Tibial nerve (tissue), 4 donors: Measurements from ENCODE around the gene SUN2.

ENCODE experiments used
- EP300 ChIP-seq, 2 donors: sonication (generic); formaldehyde crosslinking; IDR thresholded peaks; one replicate each; pipeline ENCODE4 v1.6.1; 2017; ENCODE audit warnings: antibody characterized with exemption in 2 of 2, mild to moderate bottlenecking in 1 of 2
- POLR2A ChIP-seq, 2 donors: fragments of 450-650 bp; IDR thresholded peaks; one replicate each; pipeline ENCODE4 v1.6.1; 2017; ENCODE audit warnings: antibody characterized with exemption in 2 of 2, mild to moderate bottlenecking in 2 of 2, moderate library complexity in 2 of 2
- TF ChIP-seq, protein P1 (sequence below), 5 experiments: fragments of 200-600 bp in 3 of 5; fragments of 450-650 bp in 2 of 5; sonication (generic) in 3 of 5; IDR thresholded peaks; one replicate each; pipeline ENCODE4 v1.5.1; 2016 to 2019; ENCODE audit warnings: antibody characterized with exemption in 5 of 5, mild to moderate bottlenecking in 3 of 5, moderate library complexity in 2 of 5

GRCh38 chr22:38758276-38758945, 2.6 kb upstream of the SUN2 start:
- TF ChIP-seq, protein P1, sequence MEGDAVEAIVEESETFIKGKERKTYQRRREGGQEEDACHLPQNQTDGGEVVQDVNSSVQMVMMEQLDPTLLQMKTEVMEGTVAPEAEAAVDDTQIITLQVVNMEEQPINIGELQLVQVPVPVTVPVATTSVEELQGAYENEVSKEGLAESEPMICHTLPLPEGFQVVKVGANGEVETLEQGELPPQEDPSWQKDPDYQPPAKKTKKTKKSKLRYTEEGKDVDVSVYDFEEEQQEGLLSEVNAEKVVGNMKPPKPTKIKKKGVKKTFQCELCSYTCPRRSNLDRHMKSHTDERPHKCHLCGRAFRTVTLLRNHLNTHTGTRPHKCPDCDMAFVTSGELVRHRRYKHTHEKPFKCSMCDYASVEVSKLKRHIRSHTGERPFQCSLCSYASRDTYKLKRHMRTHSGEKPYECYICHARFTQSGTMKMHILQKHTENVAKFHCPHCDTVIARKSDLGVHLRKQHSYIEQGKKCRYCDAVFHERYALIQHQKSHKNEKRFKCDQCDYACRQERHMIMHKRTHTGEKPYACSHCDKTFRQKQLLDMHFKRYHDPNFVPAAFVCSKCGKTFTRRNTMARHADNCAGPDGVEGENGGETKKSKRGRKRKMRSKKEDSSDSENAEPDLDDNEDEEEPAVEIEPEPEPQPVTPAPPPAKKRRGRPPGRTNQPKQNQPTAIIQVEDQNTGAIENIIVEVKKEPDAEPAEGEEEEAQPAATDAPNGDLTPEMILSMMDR (IDR thresholded peaks at IDR 0.05): no peak
- no peak for TF ChIP-seq POLR2A (IDR thresholded peaks at IDR 0.05)
- no peak for TF ChIP-seq EP300 (IDR thresholded peaks at IDR 0.05)
